WI38 (cell line): Measurements from ENCODE around the gene STT3A.
"Not testable (repeated sequence)": the region's sequence is repeated elsewhere in the genome, so short reads cannot be mapped to it uniquely, and the experiment has no call there.

Source experiments
- H3K4me3 ChIP-seq: 2 replicates; pipeline ENCODE4 v1.5.1; 2011; ENCODE audit warnings: low read depth, mild to moderate bottlenecking, control low read depth, low read length
- CTCF ChIP-seq: IDR thresholded peaks from 2 replicates; pipeline ENCODE4 v1.5.1; 2012; ENCODE audit warnings: low read depth, mild to moderate bottlenecking, control low read depth, low read length

STT3A gene

DNA sequence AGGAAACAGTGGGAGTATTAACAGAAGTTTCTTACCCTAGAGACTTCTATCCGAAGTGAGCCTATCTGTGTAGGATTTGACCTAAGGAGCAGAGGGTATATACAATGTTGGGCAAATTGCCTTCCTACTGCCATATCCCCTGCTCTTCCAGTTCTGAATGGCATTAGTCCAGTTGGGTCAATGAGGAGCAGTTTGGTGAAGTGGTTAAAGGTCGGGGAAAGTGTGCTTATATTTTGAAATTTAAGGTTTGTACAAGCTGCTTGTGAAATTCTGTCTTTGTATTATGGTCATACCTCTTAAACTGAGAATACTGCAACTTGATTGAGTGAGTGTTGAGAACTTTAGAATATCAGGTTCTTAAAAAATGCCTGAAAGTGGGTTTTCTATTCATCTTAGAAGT, 21.7 kb upstream of the STT3A start:
- no peak for TF ChIP-seq CTCF
- H3K4me3 ChIP-seq, result no peak overlapping the region

GRCh38 chr11:125572916-125573315, 19.7 kb upstream of the STT3A start:
- H3K4me3 ChIP-seq, result no peak overlapping the region
- TF ChIP-seq CTCF, result no peak

DNA sequence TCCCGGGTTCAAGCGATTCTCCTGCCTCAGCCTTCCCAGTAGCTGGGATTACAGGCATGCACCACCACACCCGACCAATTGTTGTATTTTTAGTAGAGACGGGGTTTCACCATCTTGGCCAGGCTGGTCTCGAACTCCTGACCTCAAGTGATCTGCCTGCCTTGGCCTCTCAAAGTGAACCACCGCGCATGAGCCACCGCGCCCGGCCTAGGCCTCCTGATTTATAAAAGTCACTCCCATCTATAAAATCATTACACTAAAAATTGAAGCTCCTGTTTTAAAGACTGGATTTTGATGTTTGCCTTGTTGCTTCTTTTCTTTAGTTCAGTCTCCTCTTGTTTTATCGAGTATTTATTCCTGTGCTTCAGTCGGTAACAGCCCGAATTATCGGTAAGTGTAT, 15.5 kb upstream of the STT3A start:
- H3K4me3 ChIP-seq, result not testable (repeated sequence)

DNA sequence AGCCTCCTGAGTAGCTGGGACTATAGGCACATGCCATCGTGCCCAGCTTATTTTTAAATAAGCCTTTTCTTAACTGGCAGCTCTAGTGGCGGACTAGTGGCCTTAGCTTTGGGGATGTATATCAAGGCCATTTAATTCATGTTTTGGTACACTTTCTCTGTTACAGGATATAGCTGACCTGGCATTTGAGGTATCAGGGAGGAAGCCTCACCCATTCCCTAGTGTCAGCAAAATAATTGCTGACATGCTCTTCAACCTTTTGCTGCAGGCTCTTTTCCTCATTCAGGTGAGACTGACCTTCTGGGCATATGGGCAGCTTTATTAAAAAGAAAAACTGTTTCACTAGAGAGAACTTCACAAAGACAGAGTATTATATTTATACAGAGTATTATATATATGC, 13.9 kb upstream of the STT3A start:
- H3K4me3 ChIP-seq, result no peak overlapping the region
- TF ChIP-seq CTCF, result no peak

GRCh38 chr11:125579811-125580210, 12.8 kb upstream of the STT3A start:
- no peak overlapping the region for H3K4me3 ChIP-seq
- no peak for TF ChIP-seq CTCF

- no peak for TF ChIP-seq CTCF
- no peak overlapping the region for H3K4me3 ChIP-seq
Measured at GRCh38 chr11:125583496-125583895, 9.2 kb upstream of the STT3A start.

DNA sequence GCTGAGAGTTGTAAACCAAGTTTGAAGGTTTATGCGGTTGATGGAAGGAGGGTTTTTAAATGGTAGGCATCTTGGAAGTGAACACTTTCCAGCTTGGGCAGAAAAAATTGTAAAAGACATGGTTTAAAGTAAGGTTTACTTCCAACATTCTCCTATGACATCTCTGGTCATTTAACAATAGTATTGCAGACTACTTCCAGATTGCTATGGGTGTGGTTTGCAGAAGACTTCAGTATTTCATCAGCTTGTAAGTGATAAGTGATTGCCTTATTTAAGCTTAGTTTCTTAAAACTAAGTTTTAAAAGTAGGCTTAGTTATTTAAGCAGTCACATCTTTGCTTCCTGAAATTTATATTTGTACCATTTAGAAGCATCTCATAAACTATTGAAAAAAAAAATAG, 7.2 kb upstream of the STT3A start:
- no peak overlapping the region for H3K4me3 ChIP-seq
- no peak for TF ChIP-seq CTCF

GRCh38 chr11:125586623-125587022, 6.0 kb upstream of the STT3A start:
- H3K4me3 ChIP-seq, result no peak overlapping the region
- TF ChIP-seq CTCF, result no peak
